ENCODE data around the gene HS1BP3.

The HS1BP3 gene

DNA sequence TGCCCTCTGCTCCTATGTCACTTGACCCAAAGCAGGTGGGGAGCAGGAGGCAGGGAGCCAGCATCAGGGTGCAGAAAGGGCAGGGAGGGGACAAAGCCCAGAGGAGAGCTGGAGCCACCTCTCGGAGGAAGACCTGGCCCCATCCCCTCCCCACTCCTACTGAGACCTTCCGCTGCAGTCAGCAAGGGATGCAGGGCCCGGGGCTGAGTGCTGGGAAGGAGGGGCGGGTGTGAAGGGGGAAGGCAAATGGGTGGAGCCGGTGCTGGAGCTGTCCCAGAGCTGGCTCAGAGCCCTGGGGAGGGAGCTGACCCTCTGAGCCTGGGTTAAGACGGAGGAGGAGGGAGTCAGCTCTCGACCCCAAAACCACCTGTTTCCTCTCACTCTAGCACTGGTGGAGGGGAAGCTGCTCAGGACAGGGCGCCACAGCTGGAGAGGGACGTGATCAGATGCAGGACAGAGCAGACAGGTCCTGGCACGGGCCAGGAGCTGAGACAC, 33.8 kb downstream of the HS1BP3 start:
- no peak for DNase-seq

DNA sequence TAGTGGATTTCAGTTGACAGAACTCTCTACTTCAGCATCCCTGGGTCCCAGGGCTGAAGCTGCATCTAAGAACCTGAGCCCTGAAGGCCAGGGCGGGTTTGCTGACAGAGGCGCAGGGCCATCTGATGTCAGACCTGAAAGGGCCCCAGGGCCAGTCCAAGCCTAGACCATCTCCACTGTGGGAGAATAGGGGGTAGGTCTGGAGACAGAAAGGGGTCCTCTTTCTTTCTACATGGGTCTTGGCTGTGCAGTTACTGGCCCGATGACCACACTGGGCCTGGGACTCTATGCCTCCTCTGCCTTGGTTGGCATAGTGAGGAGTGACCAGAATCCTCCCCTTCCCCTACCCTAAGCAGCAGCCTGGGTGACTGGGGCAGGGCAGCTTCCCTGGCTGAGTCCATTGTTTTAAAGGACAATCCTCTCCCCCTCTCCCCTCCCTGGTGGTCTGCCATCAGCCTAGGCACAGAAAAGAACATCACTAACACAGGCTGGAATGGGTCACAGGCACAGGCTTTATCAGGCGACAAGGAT, 34.5 kb downstream of the HS1BP3 start:
- no peak for DNase-seq

DNA sequence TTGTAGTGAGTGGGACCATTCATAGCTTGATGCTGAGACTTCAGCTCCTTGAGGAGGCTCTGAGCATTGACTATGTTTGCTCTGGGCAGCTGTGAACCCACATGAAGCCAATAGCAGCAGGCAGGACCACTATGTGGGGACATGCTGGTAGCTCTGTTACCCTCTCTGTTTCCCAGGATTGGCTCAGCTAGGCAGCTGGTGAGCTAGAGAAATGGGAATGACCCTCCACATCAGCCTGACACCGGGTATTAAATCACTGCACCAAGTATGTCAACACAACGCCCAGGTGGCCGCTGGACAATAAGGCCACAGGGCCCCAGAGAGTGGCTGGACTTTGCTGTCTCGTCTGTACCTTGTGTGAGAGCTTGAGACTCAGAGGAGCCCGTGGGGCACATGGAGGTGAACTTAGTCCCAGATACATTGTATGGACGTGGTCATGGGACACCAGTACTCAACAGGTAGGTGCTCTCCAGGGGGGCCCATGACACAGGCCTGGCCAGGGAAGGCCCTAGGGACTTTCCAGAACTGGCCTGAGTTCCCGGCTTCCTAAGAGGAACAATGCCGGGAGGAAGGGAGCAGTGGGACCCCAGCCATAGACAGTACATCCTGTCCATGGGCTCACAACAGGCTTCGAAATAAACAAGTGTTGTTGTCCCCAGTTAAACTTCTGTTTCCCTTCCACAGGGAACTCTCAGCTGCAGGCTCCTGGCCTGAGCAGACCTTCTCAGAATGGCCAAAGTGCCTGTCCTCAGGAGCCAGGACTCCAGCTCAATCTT, 35.2 kb downstream of the HS1BP3 start:
- DNase-seq: no peak

DNA sequence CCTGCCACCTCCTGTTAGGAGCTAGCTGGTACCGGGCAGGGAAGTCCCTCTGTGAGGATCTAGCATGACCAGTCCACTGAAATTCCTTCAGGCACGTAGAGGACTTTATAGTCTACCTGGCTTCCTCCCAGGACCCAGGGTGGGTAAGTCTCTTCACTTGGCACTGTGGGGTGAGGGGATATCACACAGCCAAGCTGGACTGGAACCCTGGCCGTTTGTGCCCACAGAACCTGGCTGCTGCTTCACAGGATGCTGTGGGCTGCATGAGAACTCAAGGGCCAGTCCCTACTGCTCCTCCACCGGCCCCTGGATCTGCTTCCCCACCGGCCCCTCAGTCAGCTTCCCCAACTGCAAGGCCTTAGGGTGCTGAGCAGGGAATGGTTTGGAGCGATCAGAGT, 35.8 kb downstream of the HS1BP3 start:
- DNase-seq: no peak

DNA sequence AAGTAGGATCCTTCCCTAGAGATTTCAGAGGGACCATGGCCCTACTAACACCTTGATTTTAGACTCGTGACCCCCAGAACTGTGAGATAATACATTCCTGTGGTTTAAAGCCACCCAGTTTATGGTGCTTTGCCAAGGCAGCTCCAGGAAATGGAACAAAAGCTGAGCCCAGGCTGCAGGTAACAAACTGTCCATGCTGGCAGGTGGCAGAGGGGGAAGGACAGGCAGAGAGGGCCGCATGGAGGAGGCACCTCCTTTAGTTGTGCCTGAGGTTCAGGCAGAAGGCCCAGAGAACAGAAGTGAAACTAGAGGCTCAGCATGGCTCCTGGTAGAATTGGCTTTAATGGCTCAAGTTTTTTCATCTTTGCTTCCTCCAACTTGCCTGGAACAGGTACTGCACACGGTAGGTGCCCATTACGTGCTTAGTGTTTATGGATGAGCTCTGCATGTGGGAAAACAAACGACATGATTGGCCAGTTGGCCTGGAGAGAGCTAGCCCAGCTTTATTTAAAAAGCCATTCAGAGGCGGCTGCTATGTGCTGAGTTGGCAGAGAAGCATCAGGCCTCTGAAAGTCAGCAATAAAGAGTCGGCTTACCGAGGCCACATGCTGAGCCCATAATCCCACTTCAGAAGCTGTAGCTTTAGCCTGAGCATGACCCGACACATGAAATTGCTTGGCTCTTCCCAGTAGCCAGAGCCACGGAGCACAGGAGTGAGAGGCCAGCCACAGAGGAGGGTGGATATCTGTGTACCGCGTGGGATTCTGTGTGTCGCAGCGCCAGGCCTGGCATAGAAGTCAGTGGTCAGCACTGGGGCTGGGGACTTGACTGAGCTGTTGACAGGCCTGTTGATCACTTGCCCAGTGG, 36.5 kb downstream of the HS1BP3 start:
- no peak for DNase-seq

DNA sequence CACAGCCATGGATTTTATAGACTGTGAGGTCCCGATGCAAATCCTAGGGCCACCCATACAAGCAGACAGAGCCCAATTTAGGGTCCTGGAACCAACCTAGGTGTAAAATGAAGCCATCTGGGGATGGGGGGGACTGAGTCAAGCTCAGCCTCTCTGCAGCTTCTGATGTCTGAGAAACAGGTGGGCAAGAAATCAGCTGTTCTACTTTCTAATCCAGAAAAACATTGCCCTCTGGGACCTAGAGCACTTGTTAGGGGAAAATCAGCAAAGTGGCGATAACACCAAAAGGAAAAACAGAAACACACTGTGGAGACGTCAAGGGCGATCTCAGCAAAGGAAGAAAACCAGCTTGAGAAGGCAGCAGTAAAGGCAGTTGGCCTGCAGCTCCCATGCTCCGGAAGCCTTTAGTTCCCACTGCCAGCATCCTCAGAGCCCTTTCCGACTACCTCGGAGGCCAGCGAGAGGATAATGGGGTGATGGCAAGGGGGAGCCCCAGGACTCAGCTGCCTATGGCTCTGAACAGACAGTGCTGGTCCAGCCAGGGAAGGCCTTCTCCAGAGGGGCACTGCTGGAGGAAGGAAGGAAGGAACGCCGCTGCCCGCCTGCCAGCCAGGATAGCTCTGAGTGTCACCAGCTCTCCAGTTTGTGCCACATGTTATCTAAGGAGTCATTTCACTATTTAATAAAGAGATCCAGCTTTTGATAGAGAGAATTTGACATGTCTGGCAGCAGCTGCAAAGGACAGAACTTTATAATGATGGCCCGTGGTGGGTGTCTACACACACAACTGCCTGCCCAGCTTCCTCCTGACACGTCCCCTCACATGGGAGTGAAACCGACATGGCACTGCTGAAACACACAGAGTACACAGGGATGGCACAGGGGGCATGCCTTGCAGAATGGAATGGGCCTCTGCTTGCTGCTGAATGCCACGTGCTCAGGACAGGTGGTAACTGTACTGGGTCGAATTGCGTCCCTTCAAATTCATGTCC, 37.7 kb downstream of the HS1BP3 start:
- no peak for DNase-seq

DNA sequence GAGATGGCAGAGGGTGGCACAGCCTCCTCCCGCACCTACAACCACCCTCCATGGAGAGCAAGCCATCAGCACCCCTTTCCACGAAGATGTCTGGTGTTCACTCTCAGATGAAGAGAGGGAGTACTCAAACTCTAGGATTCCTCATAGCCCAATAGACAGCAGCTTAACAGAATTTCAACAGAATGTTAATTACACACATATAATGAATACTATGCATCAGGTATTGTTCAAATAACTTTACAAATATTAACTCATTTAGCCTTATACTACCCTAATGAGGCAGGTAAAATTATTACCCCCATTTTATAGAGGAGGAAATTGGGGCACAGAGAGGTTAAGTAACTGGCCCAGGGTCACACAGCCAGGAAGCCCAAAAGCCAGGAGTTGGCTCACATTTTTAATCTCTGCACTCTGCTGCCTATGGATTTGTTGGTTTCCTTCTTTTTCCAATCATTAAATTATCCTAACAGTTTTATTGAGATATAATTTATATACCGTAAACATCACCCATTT, 39.0 kb downstream of the HS1BP3 start:
- DNase-seq: no peak

DNA sequence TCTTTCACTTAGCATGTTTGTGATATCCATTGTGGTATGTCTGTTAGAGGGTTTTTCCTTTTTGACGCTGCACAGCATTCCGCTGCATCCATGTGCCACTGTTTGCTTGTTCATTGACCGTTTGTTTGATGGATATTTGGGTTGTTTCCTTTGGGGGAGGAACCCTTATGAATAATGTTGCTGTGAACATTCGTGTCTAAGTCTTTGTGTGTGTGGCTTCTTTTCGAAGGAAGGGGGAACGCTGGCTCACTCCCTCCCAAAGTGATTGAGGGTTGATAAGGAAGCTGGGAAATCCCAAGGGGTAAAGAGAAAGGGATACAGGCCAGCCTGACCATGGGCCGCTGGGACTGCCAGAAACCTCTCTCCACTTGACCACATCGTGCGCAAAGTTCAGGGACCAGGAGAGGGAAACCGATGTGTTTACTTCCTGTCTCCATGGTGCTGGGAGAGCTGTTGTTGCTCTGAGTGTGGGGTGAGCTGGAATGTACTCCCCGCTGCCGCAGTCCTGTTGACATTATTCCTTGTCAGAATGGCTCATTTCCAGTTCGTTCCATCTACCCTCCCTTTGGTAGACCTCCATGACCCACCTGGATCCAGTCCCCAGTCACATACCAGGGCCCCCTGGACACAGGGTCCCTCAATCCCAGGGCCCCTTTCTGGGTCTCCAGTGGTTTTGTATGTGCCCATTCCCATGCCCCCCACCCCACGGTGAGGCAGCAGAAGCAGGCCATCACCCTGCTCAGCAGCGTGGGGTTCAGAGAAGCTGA, 39.6 kb downstream of the HS1BP3 start:
- peak; percentile 69 for DNase-seq

DNA sequence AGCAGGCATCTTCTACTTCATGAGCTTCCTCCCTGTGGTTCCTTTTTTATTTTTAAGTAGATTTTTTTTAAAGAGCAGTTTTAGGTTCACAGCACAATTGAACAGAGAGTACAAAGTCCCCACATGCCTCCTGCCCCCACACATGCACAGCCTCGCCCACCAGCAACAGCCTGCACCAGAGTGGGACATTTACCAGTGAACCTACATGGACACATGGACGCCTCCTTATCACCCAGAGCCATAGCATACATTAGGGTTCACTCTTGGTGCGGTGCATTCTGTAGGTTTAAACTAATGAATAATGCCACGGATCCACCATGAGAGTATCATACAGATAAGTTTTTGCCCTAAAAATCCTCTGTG, 40.9 kb downstream of the HS1BP3 start:
- DNase-seq: no peak

DNA sequence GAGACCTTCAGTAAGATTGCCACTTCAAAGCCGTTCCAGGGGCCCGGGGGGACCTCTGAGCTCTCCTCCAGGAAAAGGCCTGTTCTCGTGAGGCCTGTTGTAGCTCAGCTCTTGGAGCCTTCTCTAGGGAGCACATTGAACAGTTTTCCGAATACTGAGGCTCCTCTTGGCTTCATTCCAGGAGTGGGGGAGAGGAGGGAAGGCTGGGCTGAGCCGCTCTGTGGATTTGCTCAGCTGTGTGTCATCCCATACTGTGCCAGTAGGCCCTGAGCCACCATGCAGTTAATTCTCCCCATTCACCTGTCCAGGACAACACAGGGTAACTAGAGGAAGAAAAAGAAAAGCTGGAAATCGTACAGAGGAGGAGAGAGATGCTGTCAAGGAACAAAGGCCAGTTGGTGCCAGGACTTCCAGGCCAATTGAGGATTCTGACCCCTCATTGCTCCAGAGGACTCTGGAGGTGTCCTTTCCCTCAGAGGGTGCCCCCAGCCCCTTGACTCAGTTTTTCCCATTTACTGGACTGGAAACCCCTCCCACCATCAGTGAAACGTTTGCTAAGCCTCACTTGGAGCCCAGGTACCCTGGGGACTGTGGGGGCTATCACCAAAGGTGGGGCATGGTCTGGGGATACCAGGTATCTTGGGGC, 41.4 kb downstream of the HS1BP3 start:
- peak; percentile 58 for DNase-seq

DNA sequence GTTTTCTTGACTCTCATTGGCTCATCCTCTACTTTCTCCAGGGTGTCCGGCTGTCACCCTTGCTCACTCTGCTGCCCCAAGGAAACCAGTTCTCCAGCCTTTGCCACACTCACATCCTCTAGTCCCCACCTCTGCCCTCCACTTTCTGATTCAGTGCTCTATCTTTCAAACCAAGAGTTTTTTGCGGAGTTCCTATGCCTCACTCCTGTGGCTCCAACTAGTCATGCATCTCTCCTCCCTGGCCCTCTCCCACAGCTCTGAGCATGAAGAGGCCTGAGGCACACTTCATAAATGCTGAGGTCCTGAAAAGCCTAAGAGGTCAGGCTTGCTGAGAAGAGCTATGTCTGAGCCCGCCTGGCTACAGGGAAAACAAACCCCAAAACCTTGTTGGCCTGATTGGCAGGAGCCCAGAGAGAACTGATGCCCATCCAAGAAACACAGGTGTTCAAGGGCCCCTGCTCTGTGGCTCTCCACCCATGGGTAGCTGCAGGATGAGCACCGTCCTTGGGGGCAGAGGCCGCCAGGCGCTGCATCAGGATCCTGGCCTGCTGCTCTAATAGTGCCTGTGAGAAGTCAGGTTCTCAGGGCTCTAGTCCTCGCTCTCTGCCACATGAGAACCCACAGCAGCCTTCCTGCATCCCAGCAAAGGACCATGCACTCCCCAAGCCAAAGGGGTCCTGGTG, 42.1 kb downstream of the HS1BP3 start:
- DNase-seq: no peak

DNA sequence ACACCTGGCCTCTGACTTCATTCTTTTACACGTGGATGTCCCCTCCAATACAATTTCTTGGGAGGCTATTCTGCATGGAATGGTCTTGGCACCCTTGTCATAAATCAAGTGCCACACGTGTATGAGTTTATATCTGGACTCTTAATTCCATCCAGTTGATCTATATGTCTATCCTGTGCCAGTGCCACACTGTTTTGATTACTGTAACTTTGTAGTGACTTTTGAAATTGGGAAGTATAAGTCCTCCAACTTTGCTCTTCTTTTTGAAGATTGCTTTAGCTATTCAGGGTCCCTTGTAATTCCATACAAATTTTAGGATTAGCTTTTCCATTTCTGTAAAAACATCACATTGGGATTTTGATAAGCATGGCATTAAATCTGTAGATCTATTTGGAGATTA, 43.5 kb downstream of the HS1BP3 start:
- no peak for DNase-seq

DNA sequence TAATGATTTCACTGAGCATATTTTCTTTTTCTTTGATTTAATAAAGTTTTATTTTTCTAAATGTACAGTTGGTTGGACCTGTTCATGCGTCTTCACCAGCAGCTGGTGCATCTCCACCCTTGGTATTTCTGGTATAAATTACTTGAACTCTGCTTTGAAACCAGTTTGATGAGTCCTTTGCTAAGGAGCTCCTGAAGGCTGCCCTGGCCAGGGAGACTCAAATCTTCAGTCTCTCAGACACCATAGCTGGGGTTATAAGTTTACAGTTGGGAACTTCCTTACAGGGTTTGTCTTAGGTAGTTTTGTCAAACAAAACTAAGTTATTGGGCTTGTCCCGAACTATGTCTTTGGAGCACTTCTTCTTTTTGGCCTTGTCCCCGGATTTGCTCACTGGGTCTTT, 44.7 kb downstream of the HS1BP3 start:
- DNase-seq: no peak

DNA sequence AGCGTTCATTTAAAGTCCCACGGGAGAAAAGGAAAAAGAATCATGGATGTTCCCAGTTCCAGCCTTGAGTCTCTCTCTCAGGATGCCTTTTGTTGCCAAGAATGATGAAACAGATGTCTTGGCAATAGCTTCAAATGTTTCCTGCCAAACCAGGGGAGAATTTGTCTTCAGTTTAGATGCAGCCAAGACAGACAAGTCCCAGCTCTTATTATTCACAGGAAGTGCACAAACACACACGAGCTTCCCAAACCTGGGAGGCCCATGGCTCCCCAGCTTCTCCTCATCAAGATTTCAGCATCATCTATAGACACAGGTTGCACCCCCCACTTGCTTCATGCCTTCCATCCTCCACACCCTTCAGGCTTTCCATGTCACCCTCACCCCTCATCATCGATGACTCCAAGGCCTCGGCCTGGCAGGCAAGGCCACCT, 45.9 kb downstream of the HS1BP3 start:
- peak; percentile 52 for DNase-seq

DNA sequence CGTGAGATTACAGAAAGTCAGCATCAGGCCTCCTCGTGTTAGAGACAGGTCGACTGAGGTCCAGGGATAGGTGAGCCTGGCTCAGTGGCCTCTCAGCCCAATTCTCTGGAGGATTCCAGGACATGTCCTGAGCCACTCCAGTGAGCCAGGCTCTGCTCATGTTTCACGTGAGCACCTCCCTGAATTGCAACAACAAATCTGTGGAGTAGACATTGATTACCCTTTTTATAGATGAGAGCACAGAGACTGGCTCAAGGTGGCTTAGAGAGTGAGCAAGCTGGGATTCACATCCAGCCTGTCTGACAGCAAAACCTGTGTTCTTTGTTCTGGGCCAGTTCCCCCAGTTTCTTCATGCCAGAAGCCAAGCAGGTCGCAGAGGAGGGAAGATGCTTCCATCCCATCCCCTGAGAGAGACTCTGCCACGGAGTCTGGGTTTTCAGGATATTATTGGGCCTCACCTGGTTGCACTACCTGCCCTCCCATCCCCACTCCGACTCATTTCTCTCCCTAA, 46.4 kb downstream of the HS1BP3 start:
- no peak for DNase-seq

DNA sequence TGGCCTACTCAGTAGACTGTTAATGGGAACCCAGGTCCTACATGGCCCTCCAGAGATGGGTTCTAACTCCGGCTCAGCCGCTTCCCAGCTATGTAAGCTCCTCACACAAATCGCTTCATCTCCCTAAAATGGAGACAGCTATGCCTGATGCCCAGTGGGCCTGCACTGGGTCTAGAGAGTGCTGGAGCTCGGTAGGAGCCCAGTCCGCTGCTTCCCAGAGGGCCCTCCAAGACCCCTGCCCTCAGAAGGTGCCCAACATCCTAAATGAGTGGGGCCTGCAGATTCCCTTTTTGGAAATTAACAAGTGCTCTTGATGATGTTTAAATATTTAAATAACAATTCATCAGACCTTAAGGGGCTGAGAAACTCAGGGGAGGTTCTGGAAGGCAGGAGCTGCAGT, 47.1 kb downstream of the HS1BP3 start:
- no peak for DNase-seq

DNA sequence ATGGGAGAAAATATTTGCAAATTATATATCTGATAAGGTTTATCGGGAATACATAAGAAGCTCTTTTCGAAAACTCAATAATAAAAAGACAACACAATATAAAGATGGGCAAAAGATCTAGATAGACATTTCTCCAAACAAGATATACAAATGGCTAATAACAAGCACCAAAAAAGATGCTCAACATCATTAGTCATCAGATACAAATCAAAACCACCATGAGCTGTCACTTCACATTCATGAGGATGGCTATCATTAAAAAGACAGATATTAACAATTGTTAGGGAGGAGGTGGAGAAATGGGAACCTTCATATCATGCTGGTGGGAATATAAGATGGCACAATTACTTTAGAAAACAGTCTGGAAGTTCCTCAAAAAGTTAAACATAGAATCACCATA, 48.1 kb downstream of the HS1BP3 start:
- no peak for DNase-seq

DNA sequence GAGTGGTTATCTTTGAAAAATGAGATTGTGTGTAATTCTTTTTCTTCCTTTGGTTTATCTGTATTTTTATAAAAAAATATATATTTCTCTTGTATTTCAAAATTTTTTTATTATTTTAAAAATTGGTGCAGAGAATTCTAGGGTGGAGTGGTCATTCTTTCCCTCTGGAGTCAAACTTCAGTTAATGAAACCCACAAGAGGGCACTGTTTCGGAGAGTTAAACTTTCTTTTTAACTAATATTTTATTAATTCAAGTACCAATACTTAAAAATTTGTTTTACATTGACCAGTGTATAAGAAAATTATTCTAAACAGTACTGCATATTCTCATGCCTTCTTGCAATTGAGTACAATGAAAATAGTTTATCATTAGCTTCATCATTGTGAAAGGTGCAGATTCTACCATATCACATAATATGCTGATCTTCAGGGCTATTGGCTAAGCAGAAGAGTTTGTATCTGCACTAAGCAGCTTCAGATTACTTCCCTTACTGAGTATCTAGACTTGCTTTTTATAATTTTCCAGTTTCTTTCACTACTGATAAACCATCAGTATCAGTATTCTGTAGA, 50.1 kb downstream of the HS1BP3 start:
- DNase-seq: no peak

DNA sequence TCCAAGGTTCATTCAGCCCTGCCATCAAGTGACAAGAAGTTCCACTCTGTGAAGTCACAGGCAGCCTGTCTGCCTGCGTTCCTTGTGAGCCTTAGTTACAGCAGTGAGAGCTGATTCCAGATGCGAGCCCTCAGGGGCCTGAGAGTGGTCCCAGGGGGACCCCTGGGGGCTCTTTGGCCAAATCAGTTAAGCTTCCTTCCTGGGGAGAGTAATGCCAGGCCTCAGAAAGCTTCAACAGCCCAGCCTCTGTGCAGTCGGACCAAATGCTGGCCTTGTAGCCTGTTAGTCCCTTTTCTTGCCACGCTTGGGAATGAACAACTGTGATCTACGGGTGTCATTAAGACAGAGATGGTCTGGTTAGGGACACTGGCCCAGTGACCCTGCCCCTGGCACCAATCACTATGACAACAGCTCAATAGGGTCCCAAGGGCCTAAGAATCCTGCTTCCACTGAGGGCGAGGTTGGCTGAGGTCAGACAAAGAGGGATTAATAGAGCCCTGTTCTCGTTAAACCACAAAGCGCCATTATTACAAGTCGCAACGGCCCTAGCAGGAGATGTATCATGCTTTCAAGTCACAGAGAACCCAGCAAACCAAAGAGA, 50.9 kb downstream of the HS1BP3 start:
- no peak for DNase-seq
